GM19468 (cell line): Measurements from ENCODE around the gene HGFAC.

ENCODE experiments used
- ATAC-seq: cut with Tn5 transposase; IDR thresholded peaks from one replicate; pipeline ENCODE4 v1.9.1; 2021; ENCODE audit warnings: mild to moderate bottlenecking, moderate library complexity, moderate number of reproducible peaks; ENCODE audit not compliant: unreplicated experiment; ENCODE audit errors: extremely low read depth

The HGFAC gene

GRCh38 chr4:3483471-3483921 lies 41.7 kb downstream of the HGFAC start:
- no peak for ATAC-seq

DNA sequence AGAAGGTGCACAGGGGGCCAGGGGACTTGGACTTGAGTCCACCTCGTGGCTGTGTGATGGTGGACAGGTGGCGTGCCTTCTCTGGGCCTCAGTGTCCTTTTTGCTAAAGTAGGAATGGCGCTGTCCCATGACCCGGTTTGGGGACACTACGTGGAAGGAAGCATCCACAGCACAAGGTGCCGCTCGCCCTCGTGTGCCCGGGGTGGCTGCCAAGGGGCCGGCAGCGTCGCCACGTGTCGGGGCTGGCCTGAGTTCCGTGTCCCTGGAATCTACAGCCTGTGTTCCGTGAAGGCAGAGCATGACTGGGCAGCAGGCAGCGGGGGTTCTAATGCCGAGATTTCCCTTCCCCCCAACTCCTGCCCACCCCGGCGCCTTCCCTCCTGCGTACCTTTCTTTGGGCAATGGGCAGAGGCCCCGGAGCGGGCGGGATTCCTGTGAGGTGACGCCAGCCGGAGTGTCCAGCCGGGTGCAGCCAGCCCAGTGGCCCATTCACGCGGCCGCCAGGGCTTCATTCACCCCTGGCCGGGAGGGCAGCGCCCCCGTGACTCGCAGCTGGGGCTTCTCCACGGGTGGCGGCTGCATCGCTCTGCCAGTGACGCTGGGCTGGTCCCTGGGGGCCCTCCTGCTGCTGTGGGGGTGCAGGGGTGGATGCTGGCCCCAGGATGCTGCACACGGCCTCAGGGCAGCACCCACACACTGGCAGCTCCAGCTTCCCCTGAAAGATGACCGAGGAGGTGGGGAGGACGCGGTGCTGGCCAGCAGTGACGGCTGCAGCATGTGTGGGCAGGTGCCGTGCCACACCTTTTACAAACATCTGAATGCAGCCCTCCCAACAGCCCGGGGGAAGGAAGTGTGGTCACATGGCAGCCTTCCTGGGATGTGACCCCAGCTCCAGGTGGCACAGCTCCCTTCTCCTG lies 42.5 kb downstream of the HGFAC start:
- ATAC-seq: no peak

GRCh38 chr4:3485011-3485791 lies 43.4 kb downstream of the HGFAC start:
- ATAC-seq: no peak

- no peak for ATAC-seq
Observed at GRCh38 chr4:3485886-3486540, 44.2 kb downstream of the HGFAC start.

GRCh38 chr4:3486541-3487540 lies 45.1 kb downstream of the HGFAC start:
- ATAC-seq: no peak

DNA sequence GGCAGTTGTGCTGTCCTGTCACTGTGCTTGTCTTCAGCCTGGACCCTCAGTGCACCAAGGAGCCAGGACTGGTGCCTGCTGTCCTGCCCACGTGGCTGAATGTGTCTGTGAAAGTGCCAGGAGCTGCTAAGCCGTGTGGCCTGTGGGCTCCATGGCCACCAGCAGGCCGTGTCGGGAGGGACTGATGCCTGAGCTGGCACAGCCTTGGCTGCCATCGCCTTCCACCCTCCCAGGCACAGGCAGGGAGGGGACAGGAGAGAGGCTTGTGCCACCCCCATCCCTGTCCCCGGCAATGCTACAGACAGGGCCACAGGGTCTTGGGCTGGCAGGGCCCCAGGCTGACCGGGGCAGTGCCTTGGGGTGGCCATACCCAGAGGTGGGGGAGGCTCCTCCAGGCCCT lies 46.1 kb downstream of the HGFAC start:
- ATAC-seq: no peak

- no peak for ATAC-seq
Observed at GRCh38 chr4:3488820-3489219, 47.1 kb downstream of the HGFAC start.

- ATAC-seq: no peak
Observed at GRCh38 chr4:3489451-3489962, 47.7 kb downstream of the HGFAC start.

DNA sequence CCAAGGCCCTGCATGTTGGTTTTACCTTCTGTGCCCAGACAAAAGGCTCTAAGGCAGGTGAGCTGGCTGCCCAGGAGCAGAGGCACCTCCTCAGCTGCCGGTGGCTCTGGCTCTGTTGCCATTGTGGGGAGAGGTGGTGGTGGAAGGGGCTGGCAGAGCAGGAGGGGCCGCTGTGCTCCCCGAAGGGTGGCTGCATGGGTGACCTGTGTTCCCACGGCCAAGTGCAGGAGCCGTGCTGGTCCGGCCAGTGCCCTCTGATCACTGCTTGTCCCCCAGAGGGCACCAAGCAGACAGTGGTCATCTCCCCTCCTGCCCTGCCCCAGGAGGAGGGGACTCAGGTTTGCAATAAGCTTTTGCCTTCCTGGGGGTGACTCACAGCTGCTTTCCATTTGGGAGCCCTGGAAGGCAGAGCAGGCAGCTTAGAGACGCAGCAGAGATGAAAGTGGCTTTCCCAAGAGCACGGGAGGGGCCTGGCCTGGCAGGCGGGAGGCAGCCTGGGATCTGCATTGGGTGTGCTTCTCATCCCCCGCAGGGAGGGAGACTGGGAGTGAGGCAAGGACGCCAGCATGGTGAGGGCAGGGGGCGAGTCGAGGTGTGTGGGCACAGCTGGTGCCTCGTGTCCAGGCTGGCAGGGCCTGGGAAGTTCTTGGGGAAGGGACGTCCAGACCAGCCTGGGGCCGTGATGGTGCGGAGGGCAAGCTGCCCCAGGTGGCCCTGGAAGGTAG lies 50.1 kb downstream of the HGFAC start:
- no peak for ATAC-seq

GRCh38 chr4:3492741-3493719 lies 51.3 kb downstream of the HGFAC start:
- ATAC-seq: no peak

DNA sequence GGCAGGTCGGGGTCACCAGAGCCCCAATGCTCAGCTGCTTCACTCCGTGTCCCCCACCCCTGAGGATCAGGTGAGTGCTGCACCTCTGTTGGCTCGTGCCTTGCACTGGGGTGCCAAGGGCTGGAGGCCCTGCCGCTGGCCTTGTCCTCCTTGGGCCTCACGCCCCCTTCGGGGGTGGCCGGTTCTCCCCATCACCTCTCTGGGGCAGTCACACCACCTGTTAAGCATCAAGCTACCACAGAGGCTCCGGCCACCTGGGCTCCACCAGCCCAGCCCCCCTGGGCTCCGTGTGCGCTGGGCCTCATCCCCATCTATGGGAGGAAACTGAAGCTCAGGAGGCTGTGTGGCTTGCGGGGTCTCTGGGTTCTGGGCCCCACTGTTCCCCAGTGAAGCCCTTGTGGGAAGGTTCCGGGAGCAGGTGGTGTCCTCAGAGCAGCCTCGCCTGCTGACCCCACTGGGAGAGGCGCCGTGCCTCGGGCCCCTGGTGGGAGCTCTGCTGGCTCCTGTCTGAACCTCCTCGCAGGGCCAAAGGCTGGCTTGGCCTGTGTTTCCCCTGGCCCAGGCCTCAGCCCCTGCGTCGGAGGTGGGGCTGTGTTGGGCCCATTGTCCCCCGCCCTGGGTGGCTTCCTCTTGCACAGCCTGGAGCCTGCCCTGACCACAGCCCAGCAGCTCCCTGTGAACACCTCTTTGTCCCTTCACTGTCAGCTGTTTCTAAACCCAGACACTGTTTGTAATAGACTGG lies 52.1 kb downstream of the HGFAC start:
- no peak for ATAC-seq

DNA sequence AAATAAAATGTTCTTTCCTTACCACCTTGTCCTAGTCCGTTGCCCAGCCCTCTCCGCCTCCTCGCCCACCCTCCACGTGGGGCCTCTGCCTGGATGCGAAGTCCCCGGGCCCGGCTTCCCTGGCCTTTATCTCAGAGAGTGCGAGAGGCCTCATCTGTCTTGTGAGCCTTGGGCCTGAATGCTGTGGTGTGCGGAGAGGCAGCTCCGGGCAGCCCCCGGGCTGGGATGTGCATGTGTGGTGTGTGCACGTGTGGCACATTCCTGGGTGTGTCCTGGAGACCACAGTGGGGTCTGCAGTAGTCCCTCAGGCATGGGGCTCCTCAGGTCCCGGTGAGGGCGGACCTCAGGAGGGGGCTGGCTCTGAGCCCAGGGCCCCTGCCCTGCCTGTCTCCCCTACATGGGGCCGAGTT lies 52.7 kb downstream of the HGFAC start:
- no peak for ATAC-seq

- no peak for ATAC-seq
Observed at GRCh38 chr4:3495204-3495975, 53.6 kb downstream of the HGFAC start.

DNA sequence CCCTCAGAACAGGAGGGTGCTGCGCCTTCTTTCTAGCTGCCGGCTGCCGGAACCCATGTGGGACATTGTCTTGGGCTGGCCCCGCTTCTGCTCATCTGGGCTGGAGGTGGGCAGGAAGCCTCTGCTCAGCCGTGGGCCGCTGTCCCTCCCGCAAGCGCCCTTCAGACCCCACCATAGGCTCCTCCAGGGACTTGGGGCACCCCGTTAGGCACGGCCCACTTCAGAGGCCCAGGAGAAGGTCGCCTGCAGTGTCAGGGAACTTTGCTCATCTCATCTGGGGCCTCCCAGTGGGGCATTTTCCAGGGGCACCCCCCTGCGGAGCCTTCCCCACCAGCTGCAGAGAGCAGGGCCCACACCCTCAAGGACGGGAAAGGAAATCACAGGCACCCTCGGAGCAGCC lies 54.3 kb downstream of the HGFAC start:
- ATAC-seq: no peak

DNA sequence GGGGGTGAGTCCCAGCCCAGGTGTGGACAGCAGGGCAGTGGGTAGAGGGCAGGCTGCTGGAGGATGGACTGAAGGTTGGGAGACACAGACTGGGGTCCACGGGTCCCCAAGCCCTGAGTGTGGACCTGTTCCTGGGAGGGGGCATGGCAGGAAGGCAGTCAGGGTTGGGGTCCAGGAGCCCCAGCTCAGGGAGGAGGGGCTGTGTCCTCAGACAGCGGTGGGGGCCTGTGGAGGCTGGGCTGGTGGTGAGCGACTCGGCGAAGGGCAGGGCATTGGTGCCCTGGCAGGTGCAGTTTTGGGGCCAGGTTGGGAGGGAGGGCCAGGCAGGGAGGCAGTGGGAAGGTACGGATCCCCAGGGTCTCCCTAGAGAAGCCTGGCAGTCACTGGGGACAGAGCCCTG lies 55.3 kb downstream of the HGFAC start:
- ATAC-seq: no peak
